Colon (tissue), 2 donors: ENCODE results near the gene MANBA.
"Not testable (repeated sequence)": the region's sequence is repeated elsewhere in the genome, so short reads cannot be mapped to it uniquely, and the experiment has no call there.

Experiments used
- FAIRE-seq: peaks from 2 replicates; lab custom pipeline; 2012; peaks lifted over from hg19 to GRCh38; lab: Jason Lieb, UNC
- donor health status: control.
- donor health status: control.

The MANBA gene

GRCh38 chr4:102722740-102723139 is 38.0 kb downstream of the MANBA start:
- no peak for FAIRE-seq

DNA sequence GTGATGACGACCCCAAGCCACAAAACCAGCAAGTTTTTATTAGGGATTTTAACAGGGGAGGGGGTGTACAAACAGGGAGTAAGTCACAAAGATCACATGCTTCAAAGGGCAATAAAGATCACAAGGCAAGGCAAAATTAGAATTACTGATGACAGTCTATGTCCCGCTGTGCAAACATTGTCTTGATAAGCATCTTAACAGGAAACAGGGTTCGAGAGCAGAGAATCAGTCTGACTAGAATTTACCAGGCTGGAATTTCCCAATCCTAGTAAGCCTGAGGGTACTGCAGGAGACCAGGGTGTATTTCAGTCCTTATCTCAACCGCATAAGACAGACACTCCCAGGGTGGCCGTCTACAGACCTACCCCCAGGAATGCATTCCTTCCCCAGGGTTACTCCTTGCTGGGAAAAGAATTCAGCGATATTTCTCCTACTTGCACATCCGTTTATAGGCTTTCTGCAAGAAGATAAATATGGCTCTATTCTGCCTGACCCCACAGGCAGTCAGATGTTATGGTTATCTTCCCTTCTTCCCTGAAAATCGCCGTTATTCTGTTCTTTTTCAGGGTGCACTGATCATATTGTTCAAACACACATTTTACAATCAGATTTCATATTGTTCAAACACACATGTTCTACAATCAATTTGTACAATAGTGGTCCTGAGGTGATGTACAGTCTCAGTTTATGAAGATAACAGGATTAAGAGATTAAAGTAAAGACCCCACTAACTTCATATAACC is 41.8 kb downstream of the MANBA start:
- not testable (repeated sequence) for FAIRE-seq

GRCh38 chr4:102717448-102718092 is 43.2 kb downstream of the MANBA start:
- no peak for FAIRE-seq

GRCh38 chr4:102715057-102715456 is 45.7 kb downstream of the MANBA start:
- no peak for FAIRE-seq

GRCh38 chr4:102713774-102714173 is 47.0 kb downstream of the MANBA start:
- FAIRE-seq = not testable (repeated sequence)

- no peak for FAIRE-seq
Measured at GRCh38 chr4:102713096-102713495, 47.7 kb downstream of the MANBA start.

GRCh38 chr4:102710986-102711385 is 49.8 kb downstream of the MANBA start:
- FAIRE-seq = no peak

GRCh38 chr4:102709060-102709459 is 51.7 kb downstream of the MANBA start:
- FAIRE-seq = not testable (repeated sequence)

- FAIRE-seq = no peak
Measured at GRCh38 chr4:102707150-102707549, 53.6 kb downstream of the MANBA start.

DNA sequence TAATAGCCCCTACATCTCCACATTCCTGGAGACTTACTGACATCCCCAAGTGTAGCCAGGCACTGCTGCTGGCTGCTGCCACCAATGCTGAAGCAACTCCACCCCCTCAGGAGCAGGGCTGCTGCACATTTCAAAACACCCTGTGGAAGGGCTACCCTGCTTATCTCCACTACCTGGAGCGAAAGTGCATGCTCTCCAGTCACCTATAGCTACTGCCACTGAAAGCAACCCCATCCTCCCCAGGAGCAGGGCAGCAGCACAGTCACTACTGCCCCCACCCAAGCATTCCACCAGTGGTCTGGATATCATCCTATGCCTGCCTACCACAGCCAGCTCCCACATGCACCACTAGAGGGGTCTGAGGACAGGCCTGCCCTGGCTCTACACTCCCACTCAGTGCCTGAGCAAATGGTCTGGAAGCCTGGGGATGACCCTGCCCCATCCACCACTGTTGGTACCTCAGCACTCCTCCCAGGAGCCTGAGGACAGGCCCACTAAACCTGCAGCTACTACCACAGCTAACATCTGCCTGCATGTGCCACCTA is 55.3 kb downstream of the MANBA start:
- FAIRE-seq = no peak

DNA sequence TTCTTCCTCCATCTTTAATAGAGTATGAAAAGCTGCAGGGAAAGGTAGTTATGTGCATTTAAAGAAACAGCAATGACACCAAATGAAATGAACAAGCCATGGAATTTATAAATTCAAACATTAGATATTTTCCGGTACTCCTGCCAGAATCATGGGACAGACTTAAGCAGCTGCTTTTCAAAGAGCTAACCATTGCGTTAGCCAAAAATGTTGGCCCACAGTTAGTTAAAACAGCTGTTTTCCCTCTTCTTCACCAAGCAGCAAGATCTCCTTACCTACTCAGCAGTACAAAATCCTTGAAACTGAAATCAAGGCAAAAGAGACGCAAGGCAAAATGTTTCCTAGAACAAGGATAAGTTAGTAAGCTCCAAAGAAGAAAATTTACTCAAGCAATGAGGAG is 64.0 kb downstream of the MANBA start:
- no peak for FAIRE-seq

DNA sequence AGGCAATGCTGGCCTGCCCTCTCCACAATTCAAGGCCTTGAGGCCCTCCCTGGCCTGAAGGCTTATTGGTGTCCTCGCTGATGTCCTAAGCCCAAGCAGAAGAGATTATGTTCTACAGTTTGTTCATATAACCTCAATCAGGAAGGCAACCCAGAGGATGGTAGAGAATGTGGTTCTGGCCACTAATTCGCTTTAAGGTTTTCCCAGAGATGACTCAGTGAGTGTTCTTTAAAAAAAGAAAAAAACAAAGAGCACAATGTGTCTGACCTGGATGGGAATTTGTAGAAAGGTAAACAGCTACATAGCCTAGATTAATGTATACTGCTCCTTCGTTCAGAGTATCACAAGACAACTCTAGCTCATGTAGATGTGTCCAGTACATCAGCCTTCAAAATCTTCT is 66.0 kb downstream of the MANBA start:
- FAIRE-seq = no peak

GRCh38 chr4:102693861-102694260 is 66.9 kb downstream of the MANBA start:
- FAIRE-seq = no peak

DNA sequence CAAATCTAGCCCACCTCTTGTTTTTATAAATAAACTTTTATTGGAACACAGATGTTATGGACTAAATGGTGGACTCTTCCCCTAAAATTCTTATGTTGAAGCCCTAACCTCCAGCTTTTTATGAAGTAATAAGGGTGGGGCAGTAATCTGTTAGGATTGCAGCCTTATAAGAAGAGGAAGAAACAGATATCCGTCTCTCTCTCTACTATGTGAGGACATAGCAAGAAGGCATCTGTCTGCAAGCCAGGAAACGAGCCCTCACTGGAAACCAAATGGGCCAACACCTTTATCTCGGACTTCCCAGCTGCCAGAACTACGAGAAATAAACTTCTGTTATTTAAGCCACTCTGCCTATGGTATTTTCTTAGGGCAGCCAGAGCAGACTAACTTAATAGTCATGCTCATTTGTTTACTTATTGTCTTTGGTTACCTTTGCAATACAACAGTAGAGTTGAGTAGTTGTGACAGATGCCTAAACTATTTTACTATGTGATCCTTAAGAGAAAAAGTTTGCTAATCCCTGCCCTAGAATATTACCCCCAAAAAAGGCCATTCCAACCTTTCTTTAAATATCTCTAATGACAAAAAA is 67.4 kb downstream of the MANBA start:
- FAIRE-seq = no peak

GRCh38 chr4:102692474-102692873 is 68.3 kb downstream of the MANBA start:
- no peak for FAIRE-seq

DNA sequence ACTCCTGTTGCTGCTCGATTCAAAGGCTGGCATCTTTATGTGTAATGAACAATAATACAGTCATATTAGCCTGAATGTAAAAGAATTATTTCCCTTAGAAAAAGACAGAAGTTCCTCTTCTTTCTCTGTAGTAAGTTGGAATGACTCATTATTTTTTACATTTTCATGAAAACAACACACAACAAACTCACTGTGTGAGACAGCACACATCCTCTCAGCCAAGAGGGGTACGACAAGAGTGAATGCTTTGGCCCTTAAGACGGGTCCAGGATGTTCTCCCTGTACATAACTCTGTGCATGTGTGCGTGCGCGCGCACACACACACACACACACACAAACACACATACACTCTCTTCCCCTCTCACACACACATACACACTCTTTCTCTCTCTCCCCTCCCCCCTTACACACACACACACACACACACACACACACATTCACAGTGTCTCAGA is 72.8 kb downstream of the MANBA start:
- FAIRE-seq = no peak

DNA sequence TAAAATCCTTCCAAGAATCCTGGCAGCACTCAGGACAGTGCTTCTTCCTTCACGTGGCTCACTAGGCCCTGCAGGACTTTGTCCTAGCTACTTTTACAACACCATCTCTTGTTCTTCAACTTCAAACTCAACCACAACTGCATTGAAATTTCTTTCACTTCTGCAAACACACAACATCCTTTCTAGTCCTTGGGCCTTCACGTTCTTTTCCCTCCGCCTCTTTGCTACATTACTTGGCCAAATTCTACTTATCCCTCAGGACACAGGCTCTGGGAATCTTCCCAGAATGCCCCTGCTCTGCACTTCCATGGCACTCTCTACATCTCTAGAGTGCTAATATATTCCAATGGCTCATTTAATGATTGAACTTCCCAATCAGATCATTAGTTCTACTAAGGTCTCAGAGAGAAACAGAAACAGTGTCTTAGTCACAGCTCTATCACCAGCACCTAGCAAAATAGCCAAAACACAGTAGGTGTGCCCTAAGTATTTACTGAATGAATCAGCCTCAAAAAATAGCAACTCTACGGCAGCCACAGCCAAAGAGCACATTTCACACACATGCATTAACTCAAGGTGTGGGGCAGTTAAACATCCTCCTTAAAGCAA is 73.3 kb downstream of the MANBA start:
- no peak for FAIRE-seq

GRCh38 chr4:102685768-102686167 is 75.0 kb downstream of the MANBA start:
- no peak for FAIRE-seq

DNA sequence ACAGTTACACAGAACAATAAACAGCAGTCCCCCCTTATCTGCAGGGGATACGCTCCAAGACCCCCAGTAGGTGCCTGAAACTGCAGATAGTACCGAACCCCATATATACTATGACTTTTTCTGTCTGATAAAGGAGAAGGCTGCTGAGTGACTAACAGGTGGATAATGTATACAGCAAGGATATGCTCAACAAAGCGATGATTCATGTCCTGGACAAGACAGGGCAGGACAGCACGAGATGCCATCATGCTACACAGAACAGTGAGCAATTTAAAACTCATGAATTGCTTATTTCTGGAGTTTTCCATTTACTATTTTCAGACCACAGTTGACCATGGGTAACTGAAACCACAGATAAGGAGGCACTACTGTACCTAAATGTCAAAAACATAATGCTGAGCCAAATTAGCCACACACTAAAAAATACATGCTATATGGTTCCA is 76.1 kb downstream of the MANBA start:
- FAIRE-seq = no peak

GRCh38 chr4:102683881-102684609 is 76.7 kb downstream of the MANBA start:
- no peak for FAIRE-seq

- FAIRE-seq = no peak
Measured at GRCh38 chr4:102678695-102679335, 82.0 kb downstream of the MANBA start.
